ENCODE measurements around the gene CIITA.
"Not testable (repeated sequence)": the region's sequence is repeated elsewhere in the genome, so short reads cannot be mapped to it uniquely, and the experiment has no call there.

CIITA gene

GRCh38 chr16:10920726-10921427 is 43.9 kb downstream of the CIITA start:
- DNase-seq, result no peak

DNA sequence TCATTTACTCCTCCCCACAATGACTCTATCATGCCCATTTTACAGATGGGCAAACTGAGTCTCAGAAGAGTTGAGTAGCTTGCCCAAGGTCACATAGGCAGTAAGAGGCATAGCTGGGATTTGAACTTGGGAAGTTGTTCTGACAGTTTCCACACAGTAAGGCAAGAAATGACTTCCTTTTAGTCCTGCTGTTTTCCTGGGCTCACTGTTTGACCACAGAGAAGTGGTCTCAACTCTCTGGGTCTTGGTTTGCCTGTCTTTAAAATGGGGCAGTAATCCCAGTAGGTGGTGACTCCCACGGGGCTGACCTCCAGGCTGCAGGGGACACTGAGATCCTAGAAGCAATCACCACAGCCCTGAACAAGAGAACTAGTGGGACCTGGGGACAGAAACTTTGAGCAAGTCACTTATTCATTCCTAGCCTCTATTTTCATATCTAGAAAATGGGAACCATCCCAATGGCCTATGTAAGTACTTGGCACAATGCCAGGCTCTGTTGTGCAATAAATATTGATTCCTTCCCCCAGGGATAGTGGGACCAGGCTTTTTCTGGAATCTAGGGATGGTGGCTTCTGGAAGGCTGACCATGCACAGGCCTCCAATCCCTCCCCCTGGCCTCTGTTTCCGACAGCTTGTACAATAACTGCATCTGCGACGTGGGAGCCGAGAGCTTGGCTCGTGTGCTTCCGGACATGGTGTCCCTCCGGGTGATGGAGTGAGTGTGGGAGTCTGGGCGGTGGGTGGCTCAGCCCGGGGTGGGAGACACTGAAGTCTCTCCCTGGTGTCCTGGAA is 44.7 kb downstream of the CIITA start:
- DNase-seq, result peak; percentile 41

DNA sequence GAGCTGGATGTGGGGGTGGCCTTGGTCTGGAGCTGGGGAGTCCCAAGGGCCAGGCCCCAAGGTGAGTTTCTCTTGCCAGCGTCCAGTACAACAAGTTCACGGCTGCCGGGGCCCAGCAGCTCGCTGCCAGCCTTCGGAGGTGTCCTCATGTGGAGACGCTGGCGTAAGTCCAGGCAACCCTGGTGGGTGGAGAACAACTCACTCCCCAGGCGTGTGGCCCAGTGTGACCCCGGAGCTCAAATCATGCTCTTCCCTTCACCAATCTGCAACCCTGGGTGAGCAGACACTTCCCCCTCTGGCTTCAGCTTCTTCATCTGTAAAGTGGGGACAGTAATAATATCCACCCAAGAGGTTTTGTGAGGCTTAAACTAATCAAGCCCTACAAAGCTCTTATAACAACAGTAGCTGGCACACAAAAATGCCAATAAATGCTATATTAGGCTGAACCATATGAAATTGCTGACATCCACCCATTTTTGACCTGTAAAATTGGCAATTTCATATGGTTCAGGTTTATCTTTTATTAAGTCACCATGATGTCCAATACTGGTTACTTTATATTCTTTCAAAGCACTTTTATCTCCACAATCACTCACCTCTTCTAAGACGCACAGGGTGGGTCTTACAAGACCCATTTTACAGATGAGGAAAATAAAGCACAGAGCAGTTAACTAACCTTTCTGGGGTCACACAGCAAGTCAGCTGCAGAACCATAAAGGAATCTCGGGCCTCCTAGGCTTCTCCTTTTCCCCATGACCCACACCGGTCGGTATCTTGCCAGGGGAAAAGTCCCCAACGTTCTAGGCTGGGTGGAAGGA is 45.5 kb downstream of the CIITA start:
- no peak for DNase-seq

DNA sequence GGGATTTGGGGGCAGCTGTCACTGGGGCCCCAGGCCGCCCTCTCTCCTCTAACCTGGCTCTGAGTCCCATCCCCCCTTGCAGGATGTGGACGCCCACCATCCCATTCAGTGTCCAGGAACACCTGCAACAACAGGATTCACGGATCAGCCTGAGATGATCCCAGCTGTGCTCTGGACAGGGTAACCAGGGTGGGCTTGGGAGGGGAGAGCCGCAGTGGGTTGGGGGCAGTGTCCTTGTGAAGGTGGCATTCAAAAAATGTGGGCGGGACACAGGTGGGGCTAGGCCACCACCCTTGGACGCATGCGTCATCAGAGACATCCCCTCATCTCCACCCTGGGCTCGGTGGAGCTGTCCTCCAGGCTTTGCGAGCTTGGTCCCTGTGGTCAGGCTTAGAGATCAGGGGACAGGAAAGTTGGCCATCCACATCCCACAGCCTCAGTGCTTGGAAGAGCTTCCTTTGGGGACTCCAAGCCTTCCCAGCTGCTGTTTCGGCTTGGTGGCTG is 46.2 kb downstream of the CIITA start:
- no peak for DNase-seq

- DNase-seq, result no peak
These were observed 46.7 kb downstream of the CIITA start for GRCh38 chr16:10923650-10924214.

DNA sequence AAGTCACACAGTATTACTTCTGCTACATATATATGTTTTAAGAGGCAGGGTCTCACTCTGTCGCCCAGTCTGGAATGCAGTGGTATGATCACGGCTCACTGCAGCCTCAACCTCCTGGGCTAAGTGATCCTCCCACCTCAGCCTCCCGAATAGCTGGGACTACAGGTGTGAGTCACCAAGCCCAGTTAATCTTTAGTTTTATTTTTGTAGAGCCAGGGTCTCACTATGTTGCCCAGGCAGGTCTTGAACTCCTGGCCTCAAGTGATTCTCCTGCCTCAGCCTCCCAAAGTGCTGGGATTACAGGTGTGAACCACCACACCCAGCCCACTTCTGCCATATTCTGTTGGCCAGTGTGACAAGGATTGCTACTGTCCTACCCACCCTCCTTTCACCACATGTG is 48.3 kb downstream of the CIITA start:
- DNase-seq, result not testable (repeated sequence)

GRCh38 chr16:10926094-10926493 is 49.1 kb downstream of the CIITA start:
- no peak for DNase-seq

- no peak for DNase-seq
These were observed 49.9 kb downstream of the CIITA start for GRCh38 chr16:10926867-10927266.

DNA sequence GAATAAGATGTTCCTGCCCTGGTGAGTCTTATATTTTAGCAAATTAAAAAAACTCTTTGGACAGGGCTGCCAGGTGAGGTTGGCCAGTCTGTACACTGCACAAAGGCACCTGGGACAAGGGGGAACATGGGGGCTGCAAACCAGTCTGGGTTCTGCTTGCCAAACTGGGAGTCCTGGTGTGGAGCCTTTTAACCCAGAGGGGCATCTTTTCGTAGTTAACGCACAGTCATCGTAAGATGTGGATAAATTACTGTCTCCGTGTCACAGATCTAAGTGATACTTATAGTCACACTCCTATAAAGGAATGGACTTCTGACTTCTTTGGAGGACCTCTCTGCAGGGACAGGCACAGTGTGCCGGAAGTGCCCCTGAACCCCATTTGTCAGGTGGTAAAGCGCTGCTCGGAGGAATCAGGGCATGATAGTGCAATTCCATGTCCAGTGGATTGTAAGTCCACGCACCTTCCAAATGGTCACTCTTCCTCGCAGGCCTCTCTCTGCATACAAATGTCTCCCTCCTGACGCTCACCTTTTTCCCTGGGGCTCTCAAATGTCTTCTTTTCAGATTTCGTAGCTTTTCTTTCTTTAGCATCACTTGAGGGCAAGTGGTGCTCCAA is 50.6 kb downstream of the CIITA start:
- DNase-seq, result no peak

GRCh38 chr16:10929097-10929496 is 52.1 kb downstream of the CIITA start:
- peak; percentile 73 for DNase-seq

DNA sequence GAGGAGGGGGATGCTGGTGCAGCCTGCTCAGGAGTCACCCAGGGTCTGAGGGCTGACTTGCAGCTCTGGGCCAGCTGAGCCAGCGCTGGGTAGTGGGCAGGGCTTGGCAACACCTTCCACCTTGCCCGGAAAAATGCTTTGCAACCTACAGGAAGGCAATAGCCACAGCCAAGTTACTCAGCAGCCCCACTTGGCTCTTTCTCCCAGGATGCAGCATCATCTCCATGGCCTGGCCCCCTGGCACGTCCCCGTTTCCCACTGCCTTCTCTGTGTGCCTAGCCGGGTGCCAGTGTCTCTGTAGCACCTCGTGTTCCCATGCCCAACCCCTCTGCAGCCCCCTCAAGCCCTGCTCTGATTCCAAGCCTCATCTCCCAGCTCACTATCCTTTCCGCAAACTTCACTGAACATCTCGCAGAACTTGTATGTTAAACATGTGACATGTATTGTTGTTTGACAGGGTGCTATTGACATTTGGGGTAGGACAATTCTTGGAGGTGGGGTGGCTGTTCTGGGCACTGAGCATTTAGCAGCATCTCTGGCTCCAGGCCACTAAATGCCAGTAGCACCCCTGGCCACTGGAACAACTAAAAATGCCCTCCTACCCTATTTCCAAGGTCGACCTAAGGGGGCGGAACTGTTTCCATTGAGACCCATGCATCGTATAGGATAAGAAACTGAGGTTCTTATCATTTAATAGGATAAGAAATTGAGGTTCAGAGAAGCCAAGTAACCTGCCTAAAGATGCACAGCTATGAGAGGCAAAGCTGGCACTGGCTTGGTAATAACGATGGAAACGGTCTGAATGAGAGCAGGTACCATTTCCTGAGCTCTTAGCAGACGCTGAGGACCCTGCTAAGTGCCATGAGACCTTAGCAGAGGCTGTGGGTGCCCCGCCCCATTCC is 53.1 kb downstream of the CIITA start:
- peak; percentile 63 for DNase-seq

DNA sequence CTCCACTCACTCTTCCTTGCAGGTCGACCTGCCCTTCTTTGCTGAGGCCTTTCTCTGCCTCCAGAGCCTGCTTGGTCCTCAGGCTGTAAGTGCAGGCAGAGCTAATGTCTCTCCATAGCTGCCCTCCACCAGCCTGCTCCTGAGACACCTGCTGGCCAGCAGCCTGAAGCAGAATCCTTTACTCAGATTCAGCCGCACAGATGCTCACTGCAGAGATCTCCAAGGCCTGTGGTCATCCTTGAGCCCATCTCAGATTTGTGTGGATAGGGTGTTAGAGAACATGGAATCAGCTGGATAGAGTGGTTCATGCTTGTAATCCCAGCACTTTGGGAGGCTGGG is 53.7 kb downstream of the CIITA start:
- no peak for DNase-seq

- no peak for DNase-seq
These were observed 54.1 kb downstream of the CIITA start for GRCh38 chr16:10931134-10931533.

- no peak for DNase-seq
These were observed 55.1 kb downstream of the CIITA start for GRCh38 chr16:10931977-10932632.

- DNase-seq, result no peak
These were observed 56.1 kb downstream of the CIITA start for GRCh38 chr16:10932959-10933710.

DNA sequence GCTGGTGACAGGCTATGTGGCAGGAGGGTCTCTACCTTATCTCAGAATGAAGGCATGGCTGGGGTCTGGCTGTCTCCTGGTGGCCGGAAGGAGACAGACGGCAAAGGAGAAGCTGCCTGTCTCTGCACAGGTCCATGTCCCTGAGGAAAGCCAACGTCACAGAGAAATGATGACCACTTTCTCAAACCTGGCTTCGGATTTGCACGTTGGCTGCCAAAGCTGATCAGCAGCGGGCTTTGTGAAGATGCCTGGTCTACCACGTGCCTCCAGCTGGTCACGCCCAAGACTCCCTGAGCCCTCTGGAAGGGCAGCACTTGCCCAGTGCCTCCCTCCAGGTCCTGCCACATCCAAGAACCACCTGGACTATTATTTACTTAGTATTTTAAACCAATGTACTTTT is 56.9 kb downstream of the CIITA start:
- peak; percentile 45 for DNase-seq

DNA sequence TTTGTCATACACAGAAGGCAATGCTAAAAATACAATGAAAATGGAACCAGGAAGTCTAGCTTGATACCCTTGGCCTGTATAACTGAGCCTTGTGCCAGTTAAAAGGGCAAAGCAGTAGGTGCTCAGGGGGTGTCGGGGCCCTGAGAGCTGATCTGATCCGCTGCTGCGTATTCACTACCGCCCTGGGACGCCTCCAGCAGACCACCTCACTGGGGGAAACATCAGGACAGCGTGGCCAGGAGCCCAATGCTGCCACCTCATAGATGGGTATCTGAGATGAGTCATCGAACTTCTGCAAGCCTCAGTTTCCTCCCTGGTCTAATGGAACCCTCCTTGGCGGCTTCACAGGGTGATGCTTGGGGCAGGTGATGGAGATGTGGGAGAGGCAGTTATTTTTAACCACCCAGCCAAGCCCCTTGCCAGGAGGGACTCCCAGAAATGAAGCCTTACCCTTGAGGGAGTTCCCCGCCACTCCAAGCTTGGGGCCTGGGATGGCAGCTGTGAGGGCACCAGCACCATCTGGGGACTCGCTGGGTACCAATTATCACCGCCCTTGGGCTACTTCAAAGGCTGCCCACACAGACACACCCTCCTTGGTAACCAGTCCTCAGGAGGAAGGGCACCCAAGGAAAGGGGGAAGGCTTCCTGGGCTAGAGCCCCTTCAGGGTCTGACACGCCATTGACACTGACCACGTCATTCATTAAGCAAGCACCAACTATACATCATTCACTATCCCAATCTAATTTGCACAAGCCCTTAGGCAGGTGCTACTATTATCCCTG is 57.5 kb downstream of the CIITA start:
- no peak for DNase-seq

DNA sequence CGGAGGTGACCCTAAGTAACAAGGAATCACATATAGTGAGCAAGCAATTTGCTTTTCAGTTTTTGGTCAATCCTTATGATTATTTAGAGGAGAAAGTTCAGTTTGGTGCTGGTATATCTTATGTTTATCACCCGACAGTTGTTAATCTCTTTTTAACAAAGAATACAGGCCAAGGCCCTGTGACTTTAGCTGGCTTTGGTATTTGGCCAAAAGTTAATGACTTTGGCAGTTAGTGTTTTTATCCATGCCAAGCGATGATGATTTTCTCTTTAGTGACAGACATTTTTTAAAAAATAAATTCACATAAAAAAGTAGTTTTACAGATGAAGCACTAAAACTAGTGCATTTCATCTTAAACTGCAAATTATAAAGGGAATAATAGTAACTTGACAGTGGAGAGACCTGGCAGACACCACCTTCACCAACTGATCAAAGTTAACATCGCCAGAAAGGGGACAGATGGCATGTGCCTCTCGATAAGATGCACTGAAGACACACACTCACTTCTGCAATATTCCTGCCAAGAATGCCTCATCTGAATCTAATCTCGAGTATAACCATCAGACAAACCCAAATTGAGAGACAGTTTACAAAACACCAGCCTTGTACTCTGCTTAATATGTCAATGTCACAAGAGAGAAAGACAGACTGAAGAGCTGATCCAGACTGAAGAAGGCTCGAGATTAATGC is 58.4 kb downstream of the CIITA start:
- no peak for DNase-seq
